COLO829 (cell line): ENCODE results near the gene MPC2.

ENCODE experiments used
- DNase-seq: peaks from one replicate; pipeline ENCODE4 v3.0.0; 2012; ENCODE audit warnings: low spot score

Gene MPC2

DNA sequence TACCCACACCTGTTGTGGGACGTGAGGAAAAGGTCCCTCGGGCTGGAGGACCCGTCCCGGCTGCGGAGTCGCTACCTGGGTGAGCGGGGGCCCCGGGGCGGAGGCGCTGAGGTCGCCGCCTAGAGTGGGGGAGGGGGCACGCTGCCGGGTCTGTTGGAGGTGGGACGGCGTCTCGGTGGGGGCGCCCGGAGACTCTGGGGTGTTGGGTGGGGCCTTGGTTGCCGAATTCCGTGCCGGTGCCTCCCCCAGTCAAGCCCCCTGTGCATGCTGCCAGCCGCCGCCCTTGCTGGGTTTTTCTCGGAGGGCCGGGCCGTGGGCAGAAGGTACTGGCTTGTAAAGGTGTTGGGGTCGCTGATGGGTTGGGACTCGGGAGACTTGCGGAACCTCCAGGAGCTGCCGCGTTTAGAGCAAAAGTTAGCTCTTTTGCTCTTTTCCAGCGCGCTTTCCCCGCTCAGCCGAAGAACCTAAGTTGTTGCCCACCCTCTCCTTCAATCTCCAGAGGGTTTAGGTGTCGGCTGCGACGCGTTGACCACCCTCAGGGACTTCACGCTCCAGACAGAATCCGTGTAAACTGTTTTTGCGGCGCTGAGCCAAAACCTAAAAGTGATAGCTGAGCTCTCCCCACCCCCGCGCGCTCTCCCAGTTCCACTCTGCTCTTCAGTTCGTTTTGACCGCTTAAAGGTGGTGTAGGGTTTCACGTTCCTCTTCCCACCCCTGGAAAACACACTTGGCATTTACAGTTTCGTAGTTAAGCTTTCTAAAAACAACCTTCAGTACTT lies at the start of gene MPC2:
Gene MPC2 (minus strand): TSS at position 143 of the 779 bp plus-strand sequence. CDS start 1,231 bp downstream, outside the sequence.
- peak; percentile 78 for DNase-seq

DNA sequence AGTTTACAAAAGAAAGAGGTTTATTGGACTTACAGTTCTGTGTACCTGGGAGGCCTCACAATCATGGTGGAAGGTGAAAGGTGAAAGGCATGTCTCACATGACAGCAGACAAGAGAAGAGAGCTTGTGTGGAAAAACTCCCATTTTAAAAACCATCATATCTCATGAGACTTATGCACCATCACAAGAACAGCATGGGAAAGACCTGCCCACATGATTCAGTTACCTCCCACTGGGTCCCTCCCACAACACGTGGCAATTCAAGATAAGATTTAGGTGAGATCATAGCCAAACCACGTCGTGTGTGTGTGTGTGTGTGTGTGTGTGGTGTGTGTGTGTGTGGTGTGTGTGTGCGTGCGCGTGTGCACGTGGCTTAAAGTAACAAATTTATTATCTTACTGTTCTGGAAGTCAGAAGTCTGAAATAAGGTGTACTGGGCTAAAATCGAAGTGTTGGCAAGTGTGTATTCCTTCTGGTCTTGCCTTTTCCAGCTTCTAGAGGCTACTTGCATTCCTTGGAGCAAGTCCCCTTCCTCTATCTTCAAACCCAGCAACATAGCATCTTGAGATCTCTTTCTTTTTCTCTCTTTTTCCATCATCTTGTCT lies 48.1 kb upstream of the MPC2 start:
- no peak for DNase-seq

DNA sequence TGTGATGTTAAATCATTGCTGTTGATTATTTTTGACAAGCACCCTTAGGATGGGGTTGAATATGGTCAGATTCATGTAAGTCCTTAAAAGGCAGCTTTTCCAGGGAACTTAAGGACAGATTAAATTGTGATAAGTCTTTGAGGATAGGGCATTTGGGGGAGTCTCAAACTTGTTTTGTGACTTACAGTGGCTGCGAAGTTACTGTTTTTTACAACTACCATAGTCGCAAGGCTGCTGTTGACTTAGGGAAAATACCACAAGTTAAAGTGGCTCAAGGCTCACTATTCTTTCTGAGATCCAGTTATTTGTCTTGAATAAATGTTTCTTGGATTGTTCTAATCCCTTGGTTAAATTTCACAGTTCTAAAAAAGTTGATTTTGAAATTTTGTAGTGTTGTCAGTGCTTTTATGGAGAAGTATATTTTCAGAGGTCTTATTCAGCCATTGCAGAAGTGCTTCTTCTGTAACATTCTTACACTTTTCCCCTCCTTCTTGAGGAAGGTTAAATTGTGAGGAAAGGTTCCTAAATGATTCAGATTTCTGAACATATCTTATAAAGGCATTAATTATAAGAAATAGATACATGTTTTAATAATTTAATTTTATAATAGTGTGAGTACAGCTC lies 47.0 kb upstream of the MPC2 start:
- no peak for DNase-seq

DNA sequence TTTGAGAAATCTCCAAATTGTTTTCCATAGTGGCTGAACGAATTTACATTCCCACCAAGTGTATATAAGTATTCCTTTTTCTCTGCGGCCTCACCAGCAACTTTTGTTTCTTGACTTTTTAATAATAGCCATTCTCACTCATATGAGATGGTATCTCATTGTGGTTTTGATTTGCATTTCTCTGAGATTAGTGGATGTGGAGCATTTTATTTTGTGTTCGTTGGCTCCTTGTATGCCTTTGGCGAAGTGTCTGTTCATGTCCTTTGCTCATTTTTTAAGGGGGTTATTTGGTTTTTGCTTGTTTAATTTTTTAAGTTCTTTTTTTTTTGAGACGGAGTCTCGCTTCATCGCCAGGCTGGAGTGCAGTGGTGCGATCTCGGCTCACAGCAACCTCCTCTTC lies 45.1 kb upstream of the MPC2 start:
- no peak for DNase-seq

DNA sequence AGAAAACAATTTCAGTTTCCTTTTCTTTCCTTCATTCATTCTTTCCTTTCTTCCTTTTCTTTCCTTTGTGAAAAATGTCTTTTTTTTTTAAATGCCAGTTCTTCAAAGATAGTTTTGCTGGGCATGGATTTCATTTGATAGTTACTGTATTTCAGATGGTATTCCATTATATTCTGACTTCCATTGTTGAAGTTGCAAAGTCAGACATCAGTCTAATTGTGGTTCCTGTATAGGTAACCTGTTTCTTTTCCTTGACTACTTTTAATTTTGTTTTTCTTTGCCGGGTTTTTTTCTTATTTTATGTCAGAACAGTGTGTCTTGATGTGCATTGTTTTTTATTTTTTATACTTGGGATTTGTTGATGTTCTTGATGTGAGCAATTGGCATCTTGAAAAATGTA lies 40.4 kb upstream of the MPC2 start:
- no peak for DNase-seq

DNA sequence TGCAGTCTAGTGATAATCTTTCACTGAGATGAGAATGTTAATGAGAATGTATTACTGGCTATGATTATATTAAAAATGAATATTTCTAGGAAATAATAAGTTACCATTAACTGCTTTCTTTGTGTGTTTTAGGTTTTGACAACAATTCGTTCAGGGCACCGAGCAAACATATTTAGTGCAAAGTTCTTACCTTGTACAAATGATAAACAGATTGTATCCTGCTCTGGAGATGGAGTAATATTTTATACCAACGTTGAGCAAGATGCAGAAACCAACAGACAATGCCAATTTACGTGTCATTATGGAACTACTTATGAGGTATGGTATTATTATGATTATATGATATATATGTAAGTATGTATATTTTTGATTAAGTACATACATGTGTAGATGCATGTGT lies 37.8 kb upstream of the MPC2 start:
- DNase-seq: no peak

DNA sequence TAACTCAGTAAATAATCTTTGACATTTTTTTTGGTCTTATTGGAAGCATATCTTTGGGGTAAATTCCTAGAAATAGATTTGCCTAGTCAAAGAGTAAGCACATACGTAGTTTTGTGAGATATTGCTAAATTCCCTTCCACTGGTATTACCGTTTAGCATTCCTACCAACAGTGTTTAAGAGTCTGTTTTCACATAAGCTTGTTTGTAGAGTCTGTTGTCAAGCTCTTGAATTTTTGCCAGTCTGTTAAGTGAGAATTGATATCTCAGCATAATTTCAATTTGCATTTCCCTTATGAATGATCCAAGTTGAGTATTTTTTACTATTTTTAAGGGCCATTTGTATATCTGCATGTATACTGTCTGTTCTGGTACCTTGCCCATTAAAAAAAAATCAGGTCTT lies 37.0 kb upstream of the MPC2 start:
- no peak for DNase-seq

DNA sequence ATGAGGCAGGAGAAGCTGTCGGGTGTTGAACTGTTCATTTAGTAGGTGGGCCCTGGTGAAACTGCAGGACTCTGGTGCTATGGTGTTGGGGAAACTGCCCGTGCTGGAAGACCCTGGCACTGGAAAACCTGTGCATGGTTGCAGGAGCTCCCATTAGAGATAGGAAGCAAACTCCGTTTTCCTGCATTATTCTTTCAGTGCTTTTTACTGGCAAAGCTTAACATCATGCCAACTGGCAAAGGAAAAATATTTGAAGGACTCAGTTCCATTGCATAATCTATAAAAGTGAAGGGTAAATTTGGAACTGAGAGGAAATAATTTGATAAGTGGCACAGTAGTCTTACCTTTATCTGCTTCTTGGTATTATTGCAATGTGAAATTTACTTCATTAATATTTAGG lies 31.7 kb upstream of the MPC2 start:
- DNase-seq: no peak

DNA sequence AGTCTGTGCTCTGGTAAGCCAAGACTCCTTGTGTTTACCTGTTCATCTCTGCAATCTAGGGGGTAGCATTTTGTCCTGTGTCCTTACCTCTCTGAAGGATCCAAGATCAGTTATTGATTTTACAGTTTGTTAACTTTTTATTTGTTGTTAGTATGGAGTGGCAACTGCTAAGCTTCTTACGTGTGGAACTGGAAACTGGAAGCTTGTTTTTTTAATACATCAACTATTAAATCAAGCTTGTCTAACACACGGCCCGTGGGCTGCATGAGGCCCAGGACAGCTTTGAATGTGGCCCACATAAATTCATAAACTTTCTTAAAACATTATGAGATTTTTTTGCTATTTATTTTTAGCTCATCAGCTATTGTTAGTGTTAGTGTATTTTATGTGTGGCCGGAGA lies 29.2 kb upstream of the MPC2 start:
- DNase-seq: no peak

DNA sequence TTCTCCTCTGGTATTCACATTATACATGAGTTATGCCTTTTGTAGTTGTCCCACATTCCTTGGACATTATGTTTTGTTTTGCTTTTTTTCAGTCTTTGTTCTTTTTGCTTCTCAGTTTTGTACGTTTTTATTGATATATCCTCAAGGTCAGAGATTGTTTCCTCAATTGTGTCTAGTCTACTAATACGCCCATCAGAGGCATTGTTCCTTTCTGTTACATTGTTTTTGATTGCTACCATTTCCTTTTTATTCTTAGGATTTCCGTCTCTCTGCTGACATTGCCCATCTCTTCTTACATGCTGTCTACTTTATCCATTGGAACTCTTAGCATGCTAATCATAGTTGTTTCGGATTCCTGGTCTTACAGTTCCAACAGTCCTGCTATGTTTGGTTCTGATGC lies 27.8 kb upstream of the MPC2 start:
- no peak for DNase-seq

DNA sequence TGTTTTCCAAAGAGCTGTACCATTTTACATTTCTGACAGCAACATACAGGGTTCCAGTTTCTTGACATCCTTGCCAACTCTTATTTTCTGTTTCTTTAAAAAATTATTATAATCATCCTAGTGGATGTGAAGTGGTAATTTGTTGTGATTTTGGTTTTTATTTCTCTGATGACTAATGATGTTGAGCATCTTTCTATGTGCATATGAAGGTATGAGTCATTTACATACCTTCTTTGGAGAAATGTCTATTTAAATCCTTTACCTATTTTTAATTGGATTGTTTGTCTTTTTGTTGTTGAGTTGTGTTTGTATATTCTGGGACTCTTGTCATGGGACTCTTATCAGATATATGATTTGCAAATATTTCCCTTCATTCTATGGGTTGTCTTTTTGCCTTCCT lies 20.8 kb upstream of the MPC2 start:
- no peak for DNase-seq

DNA sequence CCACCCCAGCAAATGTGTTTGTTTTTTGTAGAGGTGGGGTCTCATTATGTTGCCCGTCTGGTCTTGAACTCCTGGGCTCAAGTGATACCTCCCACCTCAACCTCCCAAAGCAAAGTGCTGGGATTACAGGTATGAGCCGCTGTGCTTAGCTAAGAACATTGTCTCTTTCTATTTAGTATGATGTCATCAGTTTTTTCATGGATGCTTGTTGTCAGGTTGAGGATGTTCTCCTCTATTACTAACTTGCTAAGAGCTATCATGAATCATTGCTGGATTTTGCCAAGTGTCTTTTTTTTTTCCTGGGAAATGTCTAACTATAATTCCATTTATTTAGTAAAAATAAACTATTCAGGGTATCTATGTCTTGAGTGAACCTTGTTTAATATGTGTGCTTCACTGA lies 19.0 kb upstream of the MPC2 start:
- no peak for DNase-seq

DNA sequence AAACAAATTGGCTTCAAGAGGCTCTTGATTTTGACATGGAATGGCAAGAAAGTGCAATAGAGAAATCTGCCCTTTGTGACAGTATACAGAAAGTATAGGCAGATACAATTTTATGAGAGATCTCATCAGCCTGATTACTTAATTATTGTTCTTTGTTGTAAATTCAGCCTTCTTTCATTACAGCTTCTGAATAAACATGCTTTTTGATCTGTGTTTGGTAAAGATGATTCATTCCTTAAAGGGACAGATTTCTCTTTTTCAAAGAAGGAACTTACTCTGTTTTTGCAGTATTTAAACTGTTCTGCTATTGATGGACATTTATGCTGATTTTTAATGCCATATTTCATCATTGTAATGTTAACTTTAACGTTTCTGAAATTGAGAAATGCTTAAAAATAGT lies 13.7 kb upstream of the MPC2 start:
- no peak for DNase-seq

DNA sequence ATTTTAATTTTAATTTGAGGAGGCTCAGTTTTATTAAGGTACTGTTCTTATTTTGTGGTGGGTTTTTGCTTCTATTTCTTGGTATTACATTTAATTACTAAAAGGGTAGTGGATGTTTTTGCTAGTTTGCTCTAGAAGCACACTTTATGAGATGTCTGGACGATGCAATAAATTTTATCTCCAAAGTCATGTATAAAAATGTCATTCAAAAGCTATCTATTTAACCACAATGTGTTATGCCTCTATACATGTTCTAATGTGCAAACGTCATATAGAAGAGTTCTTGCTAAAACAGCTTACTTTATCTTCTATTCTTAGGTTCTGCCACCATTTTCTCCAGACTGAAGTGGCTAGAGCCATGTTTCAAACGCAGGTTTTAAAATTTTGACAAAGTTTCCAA lies 12.9 kb upstream of the MPC2 start:
- DNase-seq: no peak

DNA sequence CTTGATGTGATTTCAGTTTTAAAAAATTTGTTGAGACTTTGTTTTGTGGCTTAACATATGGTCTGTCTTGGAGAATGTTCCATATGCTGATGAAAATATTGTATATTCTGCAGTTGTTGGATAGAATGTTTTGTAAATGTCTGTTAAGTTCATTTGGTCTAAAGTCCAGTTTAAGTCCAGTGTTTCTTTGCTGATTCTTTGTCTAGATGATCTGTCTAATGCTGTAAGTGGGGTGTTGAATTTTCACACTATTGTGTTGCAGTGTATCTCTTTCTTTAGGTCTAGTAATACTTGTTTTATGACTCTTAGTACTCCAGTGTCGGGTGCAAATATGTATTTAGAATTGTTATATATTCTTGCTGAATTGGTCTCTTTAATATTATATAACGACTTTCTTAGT lies 10.9 kb upstream of the MPC2 start:
- DNase-seq: no peak

DNA sequence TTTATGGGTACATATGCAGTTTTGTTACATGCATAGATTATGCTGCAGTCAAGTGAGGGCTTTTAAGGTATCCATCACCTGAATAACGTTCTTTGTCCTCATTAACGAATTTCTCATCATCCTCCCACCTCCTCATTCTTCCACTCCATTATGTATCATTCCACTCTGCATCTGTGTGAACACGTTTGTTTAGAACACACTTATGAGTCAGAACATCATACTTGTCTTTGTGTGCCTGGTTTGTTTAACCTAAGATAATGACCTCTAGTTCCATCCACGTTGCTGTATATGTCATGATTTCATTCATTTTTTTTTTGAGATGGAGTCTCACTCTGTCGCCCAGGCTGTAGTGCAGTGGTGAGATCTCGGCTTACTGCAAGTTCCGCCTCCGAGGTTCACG lies 6.7 kb upstream of the MPC2 start:
- DNase-seq: no peak

DNA sequence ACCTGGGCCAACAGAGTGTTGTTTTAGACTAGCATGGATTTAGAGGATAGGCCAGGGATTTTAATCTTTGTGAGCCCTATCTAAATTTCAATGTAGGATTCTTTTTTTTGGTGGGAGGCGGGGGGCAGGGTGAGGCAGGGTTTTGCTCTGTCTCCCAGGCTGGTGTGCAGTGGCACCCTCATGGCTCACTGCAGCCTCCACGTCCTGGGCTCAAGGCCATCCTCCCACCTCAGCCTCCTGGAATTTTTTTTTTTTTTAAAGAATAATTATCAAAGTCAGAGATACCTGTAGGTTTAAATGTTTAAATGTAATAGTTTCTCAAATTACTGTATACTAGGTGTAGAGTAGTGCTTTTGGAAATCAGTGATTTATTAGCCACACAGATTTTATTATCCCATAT lies 3.4 kb upstream of the MPC2 start:
- no peak for DNase-seq

DNA sequence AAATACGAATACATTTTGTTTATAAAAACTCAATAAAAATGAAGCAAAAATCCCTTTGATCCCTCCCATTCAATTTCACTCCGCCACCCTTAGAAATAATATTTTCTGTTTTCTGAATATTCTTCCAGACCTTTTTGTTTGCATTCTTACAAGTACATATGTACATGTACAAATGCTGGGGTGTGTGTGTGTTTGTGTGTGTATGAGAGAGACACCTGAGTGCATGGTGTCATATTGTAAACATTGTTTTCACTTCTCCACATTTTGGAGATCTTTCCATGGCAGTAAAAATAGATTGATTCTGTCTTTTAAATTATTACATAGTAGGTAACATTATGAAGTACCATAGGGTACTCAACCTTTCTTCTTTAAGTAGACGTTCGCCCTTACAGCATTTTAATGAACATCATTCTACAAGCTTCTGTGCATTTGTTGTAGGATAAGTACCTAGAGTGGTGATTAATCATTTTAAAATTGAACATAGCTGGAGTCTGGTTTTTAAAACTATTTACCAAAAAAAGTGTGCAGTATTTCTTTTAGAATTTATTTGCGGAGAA lies 1.3 kb upstream of the MPC2 start:
- DNase-seq: no peak

DNA sequence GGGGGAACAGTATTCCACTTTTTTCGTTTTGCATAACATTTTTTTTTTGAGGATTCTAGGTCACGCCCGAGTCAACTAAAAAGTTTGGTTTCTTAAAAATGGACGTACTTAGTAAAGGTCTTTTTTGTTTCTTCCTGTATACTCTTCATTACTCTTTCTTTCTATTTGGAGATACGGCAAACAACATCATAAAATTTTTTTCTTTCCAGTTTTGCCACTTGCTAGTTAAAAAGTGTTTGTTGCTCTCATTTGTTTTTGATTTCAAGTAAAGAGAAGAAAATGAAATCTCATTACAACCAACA lies 788 bp upstream of the MPC2 start:
- no peak for DNase-seq

DNA sequence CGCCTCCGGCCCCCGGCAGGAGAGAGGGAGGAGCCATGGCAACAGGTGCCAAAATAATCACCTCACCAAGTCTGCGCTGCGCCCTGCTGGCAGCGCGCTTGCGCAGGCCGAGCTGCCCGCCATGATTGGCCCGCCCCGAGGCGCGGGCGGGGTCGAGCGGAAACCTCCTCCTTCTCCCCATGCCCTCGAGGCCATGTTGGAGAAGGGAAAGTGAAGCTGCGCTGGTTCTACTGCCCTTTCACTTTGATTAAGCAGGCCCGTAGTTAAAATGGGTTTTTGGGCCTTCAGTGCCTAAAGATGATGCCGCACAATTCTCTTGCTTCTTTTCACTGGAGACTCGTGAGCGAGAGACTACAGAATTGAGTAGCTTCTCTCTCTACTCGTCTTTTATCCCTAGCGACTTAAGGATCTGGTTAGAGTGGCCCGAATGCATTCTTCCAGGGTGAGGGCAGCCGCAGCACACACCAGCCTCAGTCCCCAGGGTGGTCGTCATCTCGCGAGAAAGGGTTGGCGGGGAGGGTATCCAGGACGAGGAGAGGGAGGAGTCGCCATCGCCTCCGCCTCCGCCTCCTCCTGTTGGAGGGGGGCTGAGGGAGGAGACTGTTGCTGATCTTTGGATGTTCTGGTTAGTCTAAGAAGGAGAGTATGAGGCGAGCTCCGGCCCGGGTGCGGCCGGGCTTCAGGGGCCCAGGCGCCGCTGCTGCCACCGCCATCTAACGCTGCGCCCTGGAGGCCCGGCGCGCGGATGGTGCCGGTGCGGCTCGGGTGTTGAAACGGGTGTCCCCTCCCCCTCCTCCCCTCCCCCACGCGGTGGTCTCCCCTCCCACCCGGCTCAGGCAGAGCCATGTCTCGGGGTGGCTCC lies 573 bp downstream of the MPC2 start, which contains the start of gene DCAF6:
Gene DCAF6 (plus strand): TSS at position 616 of the 862 bp plus-strand sequence. CDS start 229 bp downstream, at position 845.
- DNase-seq: peak; percentile 100

DNA sequence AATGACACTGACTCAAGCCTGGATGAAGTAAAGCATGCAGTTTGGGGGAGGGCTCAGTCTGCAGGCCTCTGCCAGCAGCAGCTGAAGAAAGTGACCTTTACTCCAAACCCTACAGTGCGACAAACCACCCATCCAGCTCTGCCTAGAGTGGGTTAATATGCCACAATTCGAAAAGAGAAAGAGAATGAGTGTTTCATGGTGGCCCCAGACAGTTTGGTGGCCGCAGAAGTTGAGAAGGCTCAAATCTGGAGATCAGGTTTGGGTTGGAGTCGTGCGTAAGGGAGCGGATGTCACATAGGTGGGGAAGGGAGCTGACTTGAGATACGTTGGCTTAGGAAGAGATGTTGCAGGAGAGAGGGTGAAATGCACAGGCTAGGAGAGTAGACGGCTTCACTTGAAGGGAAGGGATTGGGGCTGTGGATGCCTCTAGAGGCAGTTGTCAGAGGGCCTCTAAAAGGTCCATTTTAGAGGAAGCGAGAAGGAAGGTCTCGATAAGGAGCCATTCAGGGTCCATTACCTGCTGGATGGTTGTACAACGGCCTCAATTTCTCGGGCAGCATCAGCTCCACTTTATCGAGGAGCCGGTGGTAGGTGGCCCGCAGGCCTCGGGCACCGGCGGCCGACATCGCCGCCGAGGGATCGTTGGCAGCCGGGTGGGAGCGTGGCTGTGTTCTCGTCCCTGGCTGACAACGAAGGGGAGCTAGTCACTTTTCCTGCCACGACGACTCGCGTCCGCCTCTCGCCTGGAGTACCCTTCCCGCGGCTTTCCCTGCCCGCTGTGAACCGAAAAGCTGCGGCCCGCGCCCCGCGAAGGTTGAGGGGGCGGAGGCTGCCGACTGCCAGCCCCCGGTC lies 1.4 kb downstream of the MPC2 start:
- DNase-seq: peak; percentile 29
